K562 (cell line): ENCODE data around the gene LSM14B. TPM values are rescaled to one million over a fixed set of nuclear protein-coding genes. Genes with fewer than 3 reads are reported as not detected.

ENCODE experiments used
- ATAC-seq: fragments of 200-7000 bp; cut with Tn5 transposase; 3 replicates; pipeline ENCODE4 v1.9.1; 2020; ENCODE audit warnings: moderate library complexity
- BruUV-seq: library from RNA; stranded (reverse); fragments of 400-500 nt; replicated peaks from 2 replicates; lab custom pipeline; 2021; lab: Mats Ljungman, UMichigan
- CTCF ChIA-PET: fragments of 300-600 bp; formaldehyde crosslinking; extraction: SDS; loops from one replicate; lab custom pipeline; 2021; ENCODE audit warnings: low intra/inter-chr PET ratio; lab: Yijun Ruan, JAX
- POLR2A ChIA-PET: fragments of 300-600, 350-650 bp; sonication (Branson Sonifier 250); formaldehyde crosslinking; extraction: SDS; loops from one replicate; lab custom pipeline; 2021; ENCODE audit warnings: antibody characterized with exemption, inconsistent platforms; lab: Yijun Ruan, JAX
- DNase-seq, 4 experiments: peaks; one replicate each; pipeline versions ENCODE4 v3.0.0 to v3.0.0-alpha.2; 2011 to 2018; ENCODE audit warnings: low spot score in 3 of 4, mixed read lengths in 3 of 4; ENCODE audit errors: extremely low read depth in 1 of 4
- FAIRE-seq: peaks from 2 replicates; lab custom pipeline; 2011; peaks lifted over from hg19 to GRCh38; lab: Jason Lieb, UNC
- H2AFZ ChIP-seq: 2 replicates; pipeline ENCODE4 v1.6.0; 2011; ENCODE audit warnings: low read depth, low read length, control low read depth, inconsistent platforms
- H3K27ac ChIP-seq: fragments of 200-600 bp; 3 replicates; pipeline ENCODE4 v1.8.0; 2011; ENCODE audit warnings: low read depth, mild to moderate bottlenecking, control low read depth, inconsistent platforms, low read length, moderate library complexity, mixed read lengths; ENCODE audit errors: extremely low read depth
- H3K27me3 ChIP-seq, 2 experiments: fragments of 300-600 bp in 1 of 2; 2 replicates in 1 of 2; 3 replicates in 1 of 2; pipeline versions ENCODE4 v1.6.0 to v1.8.0; 2011; ENCODE audit warnings: inconsistent platforms in 2 of 2, low read length in 2 of 2, mild to moderate bottlenecking in 1 of 2, mixed read lengths in 1 of 2, moderate library complexity in 1 of 2; ENCODE audit not compliant: control insufficient read depth in 2 of 2, insufficient read depth in 2 of 2
- H3K36me3 ChIP-seq: fragments of 300-600 bp; 3 replicates; pipeline ENCODE4 v1.8.0; 2011; ENCODE audit warnings: mild to moderate bottlenecking, low read length, inconsistent platforms; ENCODE audit not compliant: control insufficient read depth, insufficient read depth
- H3K4me1 ChIP-seq, 2 experiments: fragments of 200-600 bp in 1 of 2; replicated peaks in 1 of 2; 2 replicates in 1 of 2; 3 replicates in 1 of 2; pipeline versions ENCODE4 v1.5.1 to v1.8.0; 2011; ENCODE audit warnings: inconsistent platforms in 2 of 2, low read length in 2 of 2, mild to moderate bottlenecking in 1 of 2, mixed read lengths in 1 of 2, moderate library complexity in 1 of 2; ENCODE audit not compliant: control insufficient read depth in 2 of 2, insufficient read depth in 2 of 2
- H3K4me2 ChIP-seq: 2 replicates; pipeline ENCODE4 v1.6.1; 2011; ENCODE audit warnings: low read length, control low read depth, inconsistent platforms, mixed read lengths; ENCODE audit not compliant: insufficient read depth
- H3K4me3 ChIP-seq: fragments of 200-600 bp; sonication (generic), shearing (Covaris generic); 2 replicates; pipeline ENCODE4 v1.5.1; 2016; ENCODE audit warnings: control low read depth, inconsistent platforms
- H3K79me2 ChIP-seq: fragments of 200-600 bp; 3 replicates; pipeline ENCODE4 v1.8.0; 2011; ENCODE audit warnings: low read length, inconsistent platforms; ENCODE audit not compliant: control insufficient read depth, insufficient read depth
- H3K9ac ChIP-seq, 2 experiments: 2 replicates each; pipeline versions ENCODE4 v1.6.0 to v1.6.1; 2011; ENCODE audit warnings: low read depth in 2 of 2, low read length in 2 of 2, control low read depth in 1 of 2, inconsistent platforms in 1 of 2, mild to moderate bottlenecking in 1 of 2, mixed read lengths in 1 of 2; ENCODE audit not compliant: insufficient read depth in 1 of 2
- H3K9me1 ChIP-seq: one replicate; pipeline ENCODE4 v1.6.0; 2011; ENCODE audit warnings: inconsistent platforms, mild to moderate bottlenecking, low read length, moderate library complexity; ENCODE audit not compliant: control insufficient read depth, insufficient read depth
- H3K9me3 ChIP-seq: replicated peaks from 2 replicates; pipeline ENCODE4 v1.5.1; 2011; ENCODE audit warnings: low read depth, low read length, inconsistent platforms; ENCODE audit not compliant: control insufficient read depth, insufficient read depth
- H4K20me1 ChIP-seq: replicated peaks from 2 replicates; pipeline ENCODE4 v1.6.1; 2011; ENCODE audit warnings: low read length, inconsistent platforms, mixed read lengths; ENCODE audit not compliant: control insufficient read depth, insufficient read depth
- ASH1L ChIP-seq: fragments of 450-650 bp; IDR thresholded peaks from 2 replicates; pipeline ENCODE4 v1.6.1; 2018; ENCODE audit warnings: borderline replicate concordance, mild to moderate bottlenecking, low read depth; ENCODE audit not compliant: partially characterized antibody
- BCL6 ChIP-seq: fragments of 250-450 bp; sonication (Bioruptor Pico); IDR thresholded peaks from 2 replicates; pipeline ENCODE4 v1.4.0; 2020
- CEBPB ChIP-seq: fragments of 450-650 bp; IDR thresholded peaks from 2 replicates; pipeline ENCODE4 v1.6.1; 2016; ENCODE audit warnings: missing genetic modification characterization, missing compliant biosample characterization
- FOXK2 ChIP-seq, 2 experiments: fragments of 450-650 bp; IDR thresholded peaks in 1 of 2; conservative IDR thresholded peaks in 1 of 2; 2 replicates each; pipeline ENCODE4 v1.6.1; 2016; ENCODE audit warnings: low read depth in 2 of 2, mild to moderate bottlenecking in 1 of 2
- GABPA ChIP-seq: fragments of 200-800 bp; sonication (Bioruptor generic); conservative IDR thresholded peaks from 2 replicates; pipeline ENCODE4 v1.6.1; 2016; ENCODE audit warnings: low read depth, missing genetic modification characterization, missing compliant biosample characterization
- HBP1 ChIP-seq: fragments of 450-650 bp; formaldehyde crosslinking; IDR thresholded peaks from 2 replicates; pipeline ENCODE4 v1.4.0; 2022; ENCODE audit warnings: missing genetic modification characterization
- JUN ChIP-seq, 2 experiments: sonication (generic) in 1 of 2; formaldehyde crosslinking in 1 of 2; IDR thresholded peaks; 2 replicates each; pipeline versions ENCODE4 v1.6.1 to v1.8.0; 2012 to 2022; ENCODE audit warnings: borderline replicate concordance in 2 of 2, mild to moderate bottlenecking in 2 of 2, improper control_type of control experiment in 1 of 2, low read depth in 1 of 2, low read length in 1 of 2, missing genetic modification reagents in 1 of 2
- MBD2 ChIP-seq: sonication (generic); IDR thresholded peaks from 2 replicates; pipeline ENCODE4 v1.6.1; 2016; ENCODE audit warnings: low read depth, borderline replicate concordance
- MTA2 ChIP-seq: fragments of 450-650 bp; IDR thresholded peaks from 2 replicates; pipeline ENCODE4 v1.6.1; 2016; ENCODE audit warnings: low read depth
- PHB2 ChIP-seq: fragments of 450-650 bp; IDR thresholded peaks from 2 replicates; pipeline ENCODE4 v1.6.1; 2017; ENCODE audit warnings: low read depth
- PURB ChIP-seq: sonication (generic); formaldehyde crosslinking; IDR thresholded peaks from 2 replicates; pipeline ENCODE4 v1.9.0; 2021; ENCODE audit warnings: low read depth, mild to moderate bottlenecking, missing genetic modification reagents
- RCOR1 ChIP-seq, 2 experiments: IDR thresholded peaks; 2 replicates each; pipeline ENCODE4 v1.6.1; 2012; ENCODE audit warnings: low read depth in 2 of 2, low read length in 2 of 2, borderline replicate concordance in 1 of 2, improper control_type of control experiment in 1 of 2
- RNF2 ChIP-seq: sonication (generic); IDR thresholded peaks from 2 replicates; pipeline ENCODE4 v1.6.1; 2016
- SLC30A9 ChIP-seq: fragments of 250-450 bp; sonication (Bioruptor Pico); IDR thresholded peaks from 2 replicates; pipeline ENCODE4 v1.8.0; 2022; ENCODE audit warnings: mild to moderate bottlenecking, moderate library complexity
- TAF1 ChIP-seq: IDR thresholded peaks from 2 replicates; pipeline ENCODE4 v1.6.1; 2011; ENCODE audit warnings: mild to moderate bottlenecking, low read length, moderate library complexity; ENCODE audit not compliant: insufficient read depth, control insufficient read depth, severe bottlenecking; ENCODE audit errors: extremely low read depth
- WGBS: fragments of 100-300 bp; shearing (Covaris generic); methylation state at CpG from one replicate; pipeline ENCODE4 v1.1.6; 2016; ENCODE audit warnings: low coverage, mixed read lengths; ENCODE audit not compliant: insufficient coverage; ENCODE audit errors: missing lambda C conversion rate; 5-methylcytosine and 5-hydroxymethylcytosine counted together
- in situ Hi-C: fragments of 300-500 bp; cut with MboI; formaldehyde crosslinking; loops from 4 replicates; pipeline ENCODE4 v1.15.0; 2018; ENCODE audit warnings: inconsistent platforms, mixed read lengths
- intact Hi-C: fragments of 100-400 bp; cut with micrococcal nuclease; formaldehyde crosslinking; loops from 2 replicates; pipeline ENCODE4 v1.14.2; 2022
- polyA plus RNA-seq, 8 experiments: library from polyadenylated mRNA; depleted of rRNA in 4 of 8; stranded (reverse) in 5 of 8; unstranded in 3 of 8; fragments of >200 nt; fragmentation: Nextera tagmentation in 2 of 8; fragmentation: Illumina TruSeq in 1 of 8; extraction: Ambion mirVana in 2 of 8; extraction: Trizol in 1 of 8; gene quantifications; 2 replicates each; pipeline versions ENCODE4 v1.2.1 to v1.2.3, GENCODE V29; 2011 to 2014; ENCODE audit warnings: inconsistent platforms in 1 of 8, missing spikeins in 1 of 8
- total RNA-seq, 7 experiments: library from RNA; depleted of rRNA in 6 of 7; stranded (reverse); fragments of >200 nt in 6 of 7; fragmentation: Illumina TruSeq in 2 of 7; extraction: Trizol in 2 of 7; gene quantifications; 2 replicates each; pipeline versions ENCODE4 v1.2.1 to v1.2.3, GENCODE V29; 2011 to 2021; ENCODE audit warnings: low replicate concordance in 1 of 7
- TF ChIP-seq, protein P1 (sequence below): sonication (generic); formaldehyde crosslinking; IDR thresholded peaks from 2 replicates; pipeline ENCODE4 v1.8.1; 2022; ENCODE audit warnings: missing genetic modification reagents
- TF ChIP-seq, protein P2 (sequence below): fragments of 250-450 bp; sonication (Bioruptor Pico); IDR thresholded peaks from 2 replicates; pipeline ENCODE4 v1.5.0; 2021

LSM14B gene
- total and polyA plus RNA-seq, 9 of the 15 experiments (the other 6 are each of a cell fraction or from before 2014, with no cell fraction given) = 0.66 to 36.0 (median 20.2) TPM

- TF ChIP-seq BCL6 (no peak), TAF1 (no peak), PHB2 (no peak), RCOR1 (IDR thresholded peaks at IDR 0.05; ENCODE audit: borderline replicate concordance in 1 of 2, low read depth in 2 of 2, low read length in 2 of 2) (no peak), GABPA (tag) (no peak), HBP1 (no peak)
Measured at GRCh38 chr20:62119115-62119514, 3.2 kb upstream of the LSM14B start (continued).

DNA sequence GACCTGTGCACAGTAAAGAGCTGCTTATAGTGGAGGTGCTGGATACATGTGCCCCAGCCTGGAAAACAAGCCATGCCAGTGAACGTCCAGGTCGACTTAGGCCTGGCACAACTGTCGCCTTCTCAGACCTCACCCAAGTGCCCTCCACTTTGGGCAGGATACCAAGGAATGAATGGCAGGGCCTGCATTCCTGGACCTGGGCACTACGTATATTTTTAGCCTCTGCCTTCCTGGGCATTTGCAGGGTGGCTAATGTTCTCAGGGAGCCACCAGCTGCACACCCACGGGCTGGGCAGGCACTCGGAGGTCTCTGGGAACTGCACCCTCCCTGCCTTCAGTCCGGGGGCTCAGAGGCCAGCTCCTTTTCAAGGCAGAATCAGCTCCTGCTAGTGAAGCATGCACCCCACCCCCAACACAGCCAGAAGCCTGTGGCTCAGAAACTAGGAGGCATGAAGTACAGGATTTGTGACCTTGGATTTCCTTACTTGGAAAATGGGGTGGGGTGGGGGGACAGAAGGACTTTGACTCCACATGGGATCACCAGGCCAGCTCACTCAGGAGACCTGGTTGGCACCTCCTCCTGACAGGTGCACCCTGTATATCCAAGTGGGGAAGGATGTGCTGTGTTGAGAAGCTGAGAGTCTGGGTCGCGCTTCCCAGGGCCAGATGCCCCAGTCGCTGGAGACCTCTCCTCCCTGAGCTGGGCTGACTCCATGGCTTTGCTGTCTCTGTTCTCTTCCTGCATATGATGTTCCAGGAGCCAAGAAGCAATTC, 2.5 kb upstream of the LSM14B start:
- Histone ChIP-seq H3K9me3 (no peaks in the 10 kb centered on the region), H3K9me1 (no peaks in the 10 kb centered on the region), H2AFZ (no peak overlapping the region), H3K4me3 (no peak overlapping the region), H3K79me2 (peaks cover 25% of the 10 kb centered on the region), H3K4me1 (peaks cover 13 to 50% of the 10 kb centered on the region in 2 experiments; a peak in 4 of 5 replicates), H4K20me1 (peaks cover 18% of the 10 kb centered on the region), H3K4me2 (no peak overlapping the region), H3K27ac (no peak overlapping the region), H3K27me3 (peaks cover 12 to 36% of the 10 kb centered on the region in 2 experiments), H3K9ac (0 out of 4 replicates have a peak overlapping the region, but pooled peaks of 1 of the 2 experiments have one; percentile 23), H3K36me3 (peaks cover 16% of the 10 kb centered on the region)
- no peak for ATAC-seq
- ChIA-PET CTCF (no interaction called here), POLR2A (interaction anchor here (1.8 kb wide), 1 partner anchor 53 kb away, joined by 4 read pairs; no protein-coding TSS in a partner anchor)
- no TSS peak for BruUV-seq
- no peak for FAIRE-seq
- intact Hi-C loops (loop anchor here (5.0 kb wide), 2 partner anchors 52 to 92 kb away; partner anchors contain the start of gene TAF4), in situ Hi-C loops (no loop called here)
- WGBS = 50% methylated on average over 10 of the region's 10 CpGs
- no peak for DNase-seq
- TF ChIP-seq, protein P1, sequence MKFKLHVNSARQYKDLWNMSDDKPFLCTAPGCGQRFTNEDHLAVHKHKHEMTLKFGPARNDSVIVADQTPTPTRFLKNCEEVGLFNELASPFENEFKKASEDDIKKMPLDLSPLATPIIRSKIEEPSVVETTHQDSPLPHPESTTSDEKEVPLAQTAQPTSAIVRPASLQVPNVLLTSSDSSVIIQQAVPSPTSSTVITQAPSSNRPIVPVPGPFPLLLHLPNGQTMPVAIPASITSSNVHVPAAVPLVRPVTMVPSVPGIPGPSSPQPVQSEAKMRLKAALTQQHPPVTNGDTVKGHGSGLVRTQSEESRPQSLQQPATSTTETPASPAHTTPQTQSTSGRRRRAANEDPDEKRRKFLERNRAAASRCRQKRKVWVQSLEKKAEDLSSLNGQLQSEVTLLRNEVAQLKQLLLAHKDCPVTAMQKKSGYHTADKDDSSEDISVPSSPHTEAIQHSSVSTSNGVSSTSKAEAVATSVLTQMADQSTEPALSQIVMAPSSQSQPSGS = no peak
- TF ChIP-seq, protein P2, sequence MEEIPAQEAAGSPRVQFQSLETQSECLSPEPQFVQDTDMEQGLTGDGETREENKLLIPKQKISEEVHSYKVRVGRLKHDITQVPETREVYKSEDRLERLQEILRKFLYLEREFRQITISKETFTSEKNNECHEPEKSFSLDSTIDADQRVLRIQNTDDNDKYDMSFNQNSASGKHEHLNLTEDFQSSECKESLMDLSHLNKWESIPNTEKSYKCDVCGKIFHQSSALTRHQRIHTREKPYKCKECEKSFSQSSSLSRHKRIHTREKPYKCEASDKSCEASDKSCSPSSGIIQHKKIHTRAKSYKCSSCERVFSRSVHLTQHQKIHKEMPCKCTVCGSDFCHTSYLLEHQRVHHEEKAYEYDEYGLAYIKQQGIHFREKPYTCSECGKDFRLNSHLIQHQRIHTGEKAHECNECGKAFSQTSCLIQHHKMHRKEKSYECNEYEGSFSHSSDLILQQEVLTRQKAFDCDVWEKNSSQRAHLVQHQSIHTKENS (CRISPR knock-in tag) = no peak
- TF ChIP-seq ASH1L (no peak), FOXK2 (conservative IDR thresholded peaks at IDR 0.05 in 1 of 2, IDR thresholded peaks at IDR 0.05 in 1 of 2; ENCODE audit: low read depth in 2 of 2) (no peak), CEBPB (tag) (no peak), MBD2 (no peak), MTA2 (no peak), JUN (IDR thresholded peaks at IDR 0.05; ENCODE audit: borderline replicate concordance, low read depth, low read length) (no peak), JUN (CRISPR knock-in tag; IDR thresholded peaks at IDR 0.05; ENCODE audit: borderline replicate concordance) (no peak), SLC30A9 (no peak), RNF2 (no peak), PURB (CRISPR knock-in tag) (no peak)
